Fibroblast of skin of scalp (primary cell): Measurements from ENCODE around the gene LCA5L. TPM values are rescaled to one million over a fixed set of nuclear protein-coding genes. Genes with fewer than 3 reads are reported as not detected.

ENCODE experiments used
- DNase-seq: peaks from one replicate; pipeline ENCODE4 v3.0.0-alpha.2; 2013
- polyA plus RNA-seq, 2 experiments: library from polyadenylated mRNA; unstranded; fragments of 120-200 nt; gene quantifications; one replicate each; pipeline ENCODE4 v1.2.1, GENCODE V29; 2013; ENCODE audit not compliant: insufficient read length in 2 of 2

The LCA5L gene
- polyA plus RNA-seq (2013, experiment 1 of 2; ENCODE audit: insufficient read length), result 1.4 TPM
- 2.2 TPM for polyA plus RNA-seq (2013, experiment 2 of 2; ENCODE audit: insufficient read length)

GRCh38 chr21:39445321-39446269 lies at the start of gene LCA5L:
LCA5L (minus strand) TSS chr21:39445778; CDS start chr21:39428493, 17,285 bp downstream.
- peak; percentile 92 for DNase-seq

DNA sequence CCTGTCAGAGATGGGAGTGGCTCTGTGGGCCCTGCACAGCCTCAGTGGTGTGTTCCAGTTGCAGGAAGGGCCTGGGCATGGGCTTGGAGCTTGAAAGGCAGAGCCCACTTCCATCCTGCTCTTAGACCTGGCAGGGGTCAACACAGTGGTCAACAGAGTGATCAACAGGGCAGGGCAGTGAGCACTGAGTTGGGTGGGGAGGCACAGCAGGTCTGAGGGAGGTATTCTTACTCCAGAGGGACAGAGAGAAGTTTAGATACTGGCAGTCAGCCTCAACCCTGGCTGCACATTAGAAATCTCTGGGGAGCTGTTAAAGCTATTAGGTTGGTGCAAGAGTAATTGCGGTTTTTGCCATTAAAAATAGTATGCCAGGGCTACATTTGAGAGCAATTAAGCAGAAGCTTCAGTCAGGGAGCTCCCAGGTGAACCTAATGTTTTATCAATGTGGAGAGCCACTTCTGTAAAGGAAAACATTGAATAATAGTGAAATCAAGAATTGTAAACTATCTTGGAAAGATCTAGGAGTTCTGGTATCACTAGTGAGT lies 43.9 kb upstream of the LCA5L start:
- no peak for DNase-seq

DNA sequence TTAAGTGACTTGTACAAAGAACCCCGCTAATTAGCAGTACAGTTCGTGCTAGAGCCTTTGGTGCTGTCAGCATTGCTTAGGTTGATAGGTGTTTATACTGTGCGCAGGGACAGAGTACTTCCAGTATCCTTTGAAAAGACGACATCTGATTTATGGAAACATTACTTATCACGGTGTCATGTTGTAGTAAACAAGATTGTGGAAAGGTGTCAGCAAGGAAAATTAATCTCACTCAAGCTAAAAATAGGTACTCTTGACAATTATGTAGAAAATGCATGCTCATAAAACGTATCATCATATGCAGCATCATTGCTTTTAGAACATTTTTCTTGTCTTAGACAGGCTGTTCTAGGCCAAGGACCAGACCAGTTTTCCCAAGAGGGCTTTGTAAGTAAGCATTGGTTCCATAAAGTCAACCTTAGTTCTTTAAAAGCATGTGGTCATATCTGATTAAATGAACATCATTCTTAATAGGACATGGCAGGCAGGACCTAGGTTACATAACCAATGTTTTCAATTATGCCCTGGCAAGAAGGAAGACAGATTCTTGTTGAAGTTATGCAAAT lies 39.2 kb upstream of the LCA5L start:
- peak; percentile 67 for DNase-seq

DNA sequence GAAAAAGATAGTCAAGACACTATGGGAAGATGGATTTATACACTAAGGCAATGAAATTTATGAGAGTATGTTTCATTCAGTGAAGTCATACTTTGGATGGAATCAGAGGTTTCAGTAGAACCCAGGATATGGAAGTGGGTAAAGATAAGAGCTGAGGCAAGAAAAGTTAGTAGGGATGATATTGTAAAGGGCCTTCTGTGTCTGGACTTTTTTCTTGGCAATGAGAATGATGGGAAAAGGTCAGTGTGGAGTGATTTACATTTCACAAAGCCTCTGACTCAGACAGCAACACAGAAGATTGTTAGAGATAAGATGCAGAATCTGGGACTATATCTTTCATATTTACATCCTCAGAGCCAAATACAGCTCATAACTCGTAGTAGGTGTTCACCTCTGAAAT lies 38.3 kb upstream of the LCA5L start:
- DNase-seq, result peak; percentile 29

GRCh38 chr21:39481886-39482285 lies 36.3 kb upstream of the LCA5L start:
- no peak for DNase-seq

DNA sequence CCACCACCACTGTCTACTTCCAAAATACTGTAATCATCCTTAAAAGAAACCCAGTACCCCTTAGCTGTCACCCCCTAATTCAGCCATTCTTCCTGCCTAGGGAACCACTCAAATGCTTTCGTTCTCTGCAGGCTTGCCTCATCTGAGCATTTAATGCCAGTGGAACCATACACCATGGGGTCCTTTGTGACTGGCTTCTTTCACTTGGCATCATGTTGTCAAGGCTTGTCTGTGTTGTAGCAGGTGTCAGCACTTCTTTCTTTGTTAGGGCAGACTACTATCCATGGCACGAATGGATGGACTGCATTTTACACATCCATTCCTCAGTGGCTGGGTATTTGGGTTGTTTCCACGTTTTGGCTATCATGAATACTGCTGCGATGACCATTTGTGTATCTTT lies 34.7 kb upstream of the LCA5L start:
- DNase-seq, result no peak

DNA sequence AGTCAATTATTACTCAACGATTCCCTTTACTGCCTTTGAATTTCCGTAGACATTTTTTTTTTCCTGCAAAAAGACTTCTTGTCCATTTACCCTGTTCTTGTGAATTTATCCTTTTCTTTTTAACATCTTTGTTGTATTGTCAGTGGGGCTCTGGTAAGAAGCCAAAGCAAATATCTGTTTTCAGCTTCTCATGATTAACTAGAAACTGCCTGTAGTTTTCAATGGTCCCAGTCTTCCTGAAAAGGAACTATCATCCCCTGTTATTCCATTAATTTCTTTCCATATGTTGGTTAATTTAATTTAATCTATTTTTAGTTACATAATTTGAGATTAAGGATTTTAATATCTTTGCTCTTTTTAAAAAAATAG lies 34.2 kb upstream of the LCA5L start:
- no peak for DNase-seq

- DNase-seq, result no peak
Observed at GRCh38 chr21:39479164-39479813, 33.7 kb upstream of the LCA5L start.

- DNase-seq, result no peak
Observed at GRCh38 chr21:39474611-39475010, 29.0 kb upstream of the LCA5L start.

DNA sequence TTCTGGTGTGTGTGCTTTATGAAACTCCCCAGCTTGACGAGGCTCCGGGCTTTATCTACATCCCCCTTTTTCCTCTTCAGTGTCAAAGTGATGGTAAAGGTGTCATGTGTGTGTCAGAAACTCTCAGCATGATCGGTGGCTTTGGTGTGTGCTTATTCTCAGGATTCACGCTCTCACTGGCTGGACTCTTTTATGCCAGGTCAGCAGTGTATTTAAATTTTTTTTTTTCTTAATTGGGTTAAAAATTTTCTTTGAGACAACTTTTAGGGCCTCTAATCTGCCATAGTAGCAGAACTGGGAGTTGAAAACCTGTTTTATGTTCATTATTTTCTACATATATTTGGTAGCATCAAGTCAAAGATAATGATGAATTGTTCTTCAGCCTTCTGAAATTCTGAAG lies 27.2 kb upstream of the LCA5L start:
- no peak for DNase-seq

GRCh38 chr21:39471598-39471997 lies 26.0 kb upstream of the LCA5L start:
- DNase-seq, result no peak

- no peak for DNase-seq
Observed at GRCh38 chr21:39468559-39468958, 23.0 kb upstream of the LCA5L start.

DNA sequence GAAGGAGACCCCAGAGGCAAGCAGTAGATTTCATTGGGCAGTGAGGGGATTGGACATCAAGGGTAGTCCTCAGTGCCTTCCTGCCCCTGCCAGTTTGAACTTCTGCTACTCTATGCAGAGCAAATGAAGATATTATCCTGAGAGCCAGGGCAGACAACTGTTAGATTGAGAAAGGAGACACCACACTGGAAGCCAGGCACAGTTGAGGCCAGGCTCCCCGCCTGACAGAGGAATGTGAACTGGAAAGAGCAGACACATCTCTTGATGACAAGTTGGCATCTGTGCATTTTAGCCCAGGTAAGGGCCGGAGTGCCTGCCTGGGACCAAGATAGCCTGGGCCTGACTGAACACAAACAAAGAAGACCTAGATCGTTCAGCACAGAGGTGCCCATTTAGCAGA lies 22.2 kb upstream of the LCA5L start:
- DNase-seq, result no peak

DNA sequence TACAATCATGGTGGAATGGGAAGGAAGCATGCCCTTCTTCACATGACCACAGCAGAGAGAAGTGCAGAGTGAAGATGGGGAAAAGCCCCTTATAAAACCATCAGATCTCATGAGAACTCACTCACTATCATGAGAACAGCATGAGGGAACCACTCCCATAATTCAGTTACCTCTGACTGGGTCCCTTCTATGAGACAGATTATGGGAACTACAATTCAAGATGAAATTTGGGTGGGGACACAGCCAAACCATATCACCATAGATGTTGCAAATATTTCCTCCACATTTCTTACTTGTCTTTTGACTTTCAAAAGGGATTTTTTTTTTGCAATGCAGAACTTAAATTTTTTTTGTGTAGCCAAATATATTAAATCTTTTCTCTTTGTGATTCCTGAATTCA lies 21.0 kb upstream of the LCA5L start:
- no peak for DNase-seq

DNA sequence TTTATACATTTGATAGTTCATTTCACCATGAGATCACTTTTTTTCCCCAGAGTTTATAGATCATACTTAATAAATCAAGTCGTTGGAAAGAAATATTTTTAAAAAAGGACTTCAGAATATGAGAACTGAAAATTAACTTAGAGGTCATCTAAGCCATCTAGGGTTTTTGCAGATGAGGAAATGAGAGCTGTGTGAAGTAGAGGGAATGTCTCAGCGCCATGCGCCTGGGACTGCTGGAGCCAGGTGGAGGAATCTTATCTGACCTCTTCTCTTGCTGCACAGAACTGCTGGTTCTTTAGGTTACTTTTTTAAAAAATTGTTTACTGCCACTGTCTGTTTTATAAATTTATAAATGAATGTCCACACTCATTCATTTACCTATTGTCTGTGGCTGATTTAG lies 17.7 kb upstream of the LCA5L start:
- DNase-seq, result no peak

- no peak for DNase-seq
Observed at GRCh38 chr21:39461419-39461818, 15.8 kb upstream of the LCA5L start.

- DNase-seq, result no peak
Observed at GRCh38 chr21:39456665-39457064, 11.1 kb upstream of the LCA5L start.

GRCh38 chr21:39454949-39455668 lies 9.5 kb upstream of the LCA5L start:
- no peak for DNase-seq

- no peak for DNase-seq
Observed at GRCh38 chr21:39453571-39454179, 8.1 kb upstream of the LCA5L start.

- no peak for DNase-seq
Observed at GRCh38 chr21:39452970-39453342, 7.4 kb upstream of the LCA5L start.

- peak; percentile 75 for DNase-seq
Observed at GRCh38 chr21:39452207-39452969, 6.8 kb upstream of the LCA5L start.
